Nephron progenitor cell (in vitro differentiated cells): Measurements from ENCODE around the gene OR10P1.

Experiments used
- DNase-seq: peaks from one replicate; pipeline ENCODE4 v3.0.0; 2021
- H3K27ac Mint-ChIP-seq: 2 replicates; pipeline ENCODE4 v1.8.0; 2021; ENCODE audit warnings: mild to moderate bottlenecking, moderate library complexity, mixed read lengths
- H3K27me3 Mint-ChIP-seq: 2 replicates; pipeline ENCODE4 v1.8.0; 2021; ENCODE audit warnings: mild to moderate bottlenecking, low read depth, mixed read lengths; ENCODE audit not compliant: poor library complexity
- H3K36me3 Mint-ChIP-seq: 2 replicates; pipeline ENCODE4 v1.8.0; 2021; ENCODE audit warnings: low read depth, mixed read lengths
- H3K4me1 Mint-ChIP-seq: 2 replicates; pipeline ENCODE4 v1.8.0; 2021; ENCODE audit warnings: mixed read lengths
- H3K4me3 Mint-ChIP-seq: 2 replicates; pipeline ENCODE4 v1.8.0; 2021; ENCODE audit warnings: mild to moderate bottlenecking, moderate library complexity, mixed read lengths
- H3K9me3 Mint-ChIP-seq: 2 replicates; pipeline ENCODE4 v1.8.0; 2021; ENCODE audit warnings: mild to moderate bottlenecking, moderate library complexity, mixed read lengths
- CTCF ChIP-seq: fragments of 200-600 bp; sonication (generic); IDR thresholded peaks from 2 replicates; pipeline ENCODE4 v1.5.0; 2021; ENCODE audit warnings: antibody characterized with exemption

OR10P1 gene

GRCh38 chr12:55631733-55632132, 5.0 kb upstream of the OR10P1 start:
- no peak for TF ChIP-seq CTCF
- no peak for DNase-seq
- Mint-ChIP-seq H3K27ac (no peak overlapping the region), H3K27me3 (peaks cover 8% of the 10 kb centered on the region), H3K4me3 (no peak overlapping the region), H3K36me3 (no peaks in the 10 kb centered on the region), H3K4me1 (peaks cover 10% of the 10 kb centered on the region), H3K9me3 (no peaks in the 10 kb centered on the region)

GRCh38 chr12:55633151-55633550, 3.5 kb upstream of the OR10P1 start:
- no peak for DNase-seq
- H3K9me3 Mint-ChIP-seq = no peaks in the 10 kb centered on the region
- no peak overlapping the region for H3K4me3 Mint-ChIP-seq
- H3K36me3 Mint-ChIP-seq = no peaks in the 10 kb centered on the region
- no peak for TF ChIP-seq CTCF
- peaks cover 10% of the 10 kb centered on the region for H3K4me1 Mint-ChIP-seq
- no peak overlapping the region for H3K27ac Mint-ChIP-seq
- H3K27me3 Mint-ChIP-seq = peaks cover 21% of the 10 kb centered on the region

GRCh38 chr12:55636116-55636655, 506 bp upstream of the OR10P1 start:
- Mint-ChIP-seq H3K9me3 (no peaks in the 10 kb centered on the region), H3K27ac (no peak overlapping the region), H3K36me3 (no peaks in the 10 kb centered on the region), H3K4me3 (no peak overlapping the region), H3K4me1 (no peaks in the 10 kb centered on the region), H3K27me3 (peaks cover 32% of the 10 kb centered on the region)
- no peak for TF ChIP-seq CTCF
- no peak for DNase-seq

GRCh38 chr12:55637467-55637866, 775 bp downstream of the OR10P1 start:
- no peak overlapping the region for H3K4me3 Mint-ChIP-seq
- no peaks in the 10 kb centered on the region for H3K36me3 Mint-ChIP-seq
- DNase-seq = no peak
- no peaks in the 10 kb centered on the region for H3K4me1 Mint-ChIP-seq
- no peak for TF ChIP-seq CTCF
- H3K27me3 Mint-ChIP-seq = peaks cover 33% of the 10 kb centered on the region
- H3K27ac Mint-ChIP-seq = no peak overlapping the region
- no peaks in the 10 kb centered on the region for H3K9me3 Mint-ChIP-seq

- Mint-ChIP-seq H3K27me3 (peaks cover 45% of the 10 kb centered on the region), H3K27ac (no peak overlapping the region), H3K36me3 (peaks cover 7% of the 10 kb centered on the region), H3K4me1 (peaks cover 7% of the 10 kb centered on the region), H3K9me3 (peaks cover 14% of the 10 kb centered on the region), H3K4me3 (no peak overlapping the region)
- no peak for DNase-seq
- TF ChIP-seq CTCF = no peak
Measured at GRCh38 chr12:55641595-55641994, 4.9 kb downstream of the OR10P1 start.

GRCh38 chr12:55642267-55642666, 5.6 kb downstream of the OR10P1 start:
- Mint-ChIP-seq H3K4me1 (peaks cover 13% of the 10 kb centered on the region), H3K9me3 (peaks cover 19% of the 10 kb centered on the region), H3K36me3 (peaks cover 12% of the 10 kb centered on the region), H3K27ac (no peak overlapping the region), H3K4me3 (no peak overlapping the region), H3K27me3 (peaks cover 40% of the 10 kb centered on the region)
- TF ChIP-seq CTCF = no peak
- no peak for DNase-seq
